TTC549 (cell line): Measurements from ENCODE around the gene TMEM163.
"Not testable (repeated sequence)": the region's sequence is repeated elsewhere in the genome, so short reads cannot be mapped to it uniquely, and the experiment has no call there.

Source experiments
- FAIRE-seq: peaks from 2 replicates; lab custom pipeline; 2012; peaks lifted over from hg19 to GRCh38; lab: Jason Lieb, UNC

TMEM163 gene

DNA sequence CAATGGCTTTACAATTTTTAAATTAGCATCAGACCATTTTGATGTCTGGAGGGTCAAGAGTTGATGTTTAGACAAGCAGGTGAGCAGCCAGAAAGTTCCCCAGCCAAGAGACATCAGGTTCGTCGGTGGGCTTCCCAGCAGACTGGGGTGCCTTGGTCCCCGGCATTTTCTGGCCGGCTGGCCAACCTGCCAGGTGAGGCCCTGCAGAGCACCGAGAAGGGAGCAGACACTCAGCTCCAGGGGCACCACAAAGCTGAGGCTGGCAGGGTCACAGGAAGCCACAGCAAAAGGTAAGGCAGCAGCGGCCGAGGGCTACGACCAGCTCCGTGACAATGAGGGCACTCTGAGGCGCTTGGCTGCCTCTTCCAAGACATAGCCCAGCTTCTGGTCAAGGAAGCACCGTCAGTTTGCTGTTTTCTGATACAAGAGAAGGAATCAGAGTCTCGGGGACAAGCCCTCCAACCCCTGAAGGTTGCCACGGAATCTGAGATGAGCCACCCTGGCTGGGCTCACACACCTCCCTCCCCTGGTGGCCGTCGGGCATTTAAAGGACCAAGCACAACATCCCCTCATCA is 235.9 kb downstream of the TMEM163 start:
- no peak for FAIRE-seq

- no peak for FAIRE-seq
Measured at GRCh38 chr2:134482131-134482723, 236.6 kb downstream of the TMEM163 start.

DNA sequence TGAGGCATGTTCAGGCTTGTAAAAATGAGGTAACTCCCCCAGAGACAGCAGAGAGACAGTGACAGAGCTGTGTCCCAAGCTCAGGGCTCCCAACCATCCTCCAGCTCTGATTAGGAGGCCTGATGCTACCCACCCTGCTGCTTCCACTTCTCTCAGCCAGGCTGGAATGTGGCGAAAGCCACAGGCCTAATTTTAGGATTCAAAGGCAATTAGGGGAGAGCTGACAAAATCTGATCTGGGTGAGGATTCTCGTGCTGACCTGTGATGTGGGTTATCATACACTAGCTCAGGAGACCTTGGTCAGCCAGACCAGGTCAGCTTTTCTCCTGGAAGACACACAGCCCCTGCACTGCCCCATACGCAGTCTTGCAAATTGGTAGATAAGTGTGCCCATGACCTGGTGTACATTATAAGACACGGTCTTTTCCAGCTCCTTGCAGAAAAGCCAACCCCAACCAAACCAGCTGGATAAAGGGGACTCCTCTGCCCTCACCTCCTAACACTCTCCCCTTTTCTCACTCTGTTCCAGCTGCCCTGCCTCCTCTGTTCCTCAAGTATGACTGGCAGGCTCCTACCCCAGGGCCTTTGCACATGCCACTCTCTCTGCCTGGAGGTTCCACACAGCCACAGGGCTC is 239.0 kb downstream of the TMEM163 start:
- FAIRE-seq: no peak

- not testable (repeated sequence) for FAIRE-seq
Measured at GRCh38 chr2:134476982-134477381, 241.8 kb downstream of the TMEM163 start.

DNA sequence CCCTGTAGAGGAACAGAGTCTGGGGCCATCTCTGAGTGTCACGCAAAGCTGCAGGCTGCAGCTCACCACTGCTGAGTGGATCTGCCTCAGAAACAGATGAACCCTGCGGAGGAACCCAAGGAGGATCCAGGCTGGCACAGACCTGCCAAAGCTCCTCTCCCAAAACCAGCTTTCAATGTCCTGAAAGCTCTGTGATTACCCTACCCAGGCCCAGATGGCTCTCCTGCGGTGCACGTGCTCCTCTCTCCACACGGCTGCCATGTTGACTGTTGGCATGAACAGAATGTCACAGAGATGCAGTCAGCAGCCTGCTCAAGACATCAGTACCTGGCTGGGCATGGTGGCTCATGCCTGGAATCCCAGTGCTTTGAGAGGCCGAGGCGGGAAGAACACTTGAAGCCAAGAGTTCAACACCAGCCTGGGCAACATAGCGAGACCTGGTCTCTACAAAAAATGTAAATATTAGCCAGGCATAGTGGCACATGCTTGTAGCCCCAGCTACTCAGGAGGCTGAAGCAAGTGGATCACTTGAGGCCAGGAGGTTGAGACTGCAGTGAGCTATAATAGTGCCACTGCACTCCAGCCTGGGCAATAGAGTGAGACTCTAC is 248.1 kb downstream of the TMEM163 start:
- FAIRE-seq: no peak

DNA sequence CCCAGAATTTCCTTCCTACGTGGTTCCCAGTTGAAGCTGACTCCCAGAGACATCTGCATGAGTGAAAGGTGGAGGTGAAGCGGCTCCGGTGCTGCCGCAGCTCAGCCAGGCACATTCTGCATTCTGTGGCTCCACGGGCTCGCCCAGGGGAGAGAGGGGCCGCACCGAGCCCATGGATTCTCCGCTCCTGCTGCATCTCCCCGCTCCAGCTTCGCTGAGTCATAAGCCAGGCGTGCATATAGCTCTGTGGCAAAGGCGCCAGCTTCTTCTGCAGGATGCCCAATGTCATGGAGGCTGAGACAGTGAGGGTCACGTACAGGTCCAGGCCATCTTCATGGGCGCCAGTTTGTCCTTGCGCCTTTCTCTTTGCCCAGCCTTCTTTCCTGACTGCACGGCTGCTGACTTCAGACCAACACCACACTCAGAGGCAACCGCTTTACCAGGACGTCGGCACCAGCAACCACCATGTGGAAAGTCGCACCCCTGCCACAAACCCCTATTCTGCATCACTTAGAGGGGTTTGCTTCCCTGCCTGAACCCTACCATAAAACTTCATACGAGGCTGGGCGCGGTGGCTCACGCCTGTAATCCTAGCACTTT is 249.2 kb downstream of the TMEM163 start:
- FAIRE-seq: no peak

DNA sequence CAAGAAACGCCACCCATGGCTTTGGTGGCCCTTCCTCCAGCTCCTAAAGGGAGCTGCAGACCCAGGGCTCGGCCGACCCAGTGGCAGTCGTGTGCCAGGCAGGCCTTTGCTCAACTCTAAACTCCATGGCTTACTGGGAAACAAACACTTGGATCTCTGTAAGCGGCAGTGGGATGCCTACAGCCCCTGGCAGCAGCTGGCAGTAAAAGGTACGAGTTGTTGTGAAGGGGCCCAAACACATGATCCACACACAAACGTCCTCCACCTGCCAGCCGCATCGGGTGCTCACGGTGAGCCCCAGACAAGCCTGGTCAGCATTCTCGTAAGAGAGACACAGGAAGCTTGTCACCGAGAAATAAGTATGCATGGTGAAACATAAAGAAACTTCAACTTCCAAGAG is 250.0 kb downstream of the TMEM163 start:
- no peak for FAIRE-seq

GRCh38 chr2:134468164-134468563 is 250.6 kb downstream of the TMEM163 start:
- FAIRE-seq: no peak

DNA sequence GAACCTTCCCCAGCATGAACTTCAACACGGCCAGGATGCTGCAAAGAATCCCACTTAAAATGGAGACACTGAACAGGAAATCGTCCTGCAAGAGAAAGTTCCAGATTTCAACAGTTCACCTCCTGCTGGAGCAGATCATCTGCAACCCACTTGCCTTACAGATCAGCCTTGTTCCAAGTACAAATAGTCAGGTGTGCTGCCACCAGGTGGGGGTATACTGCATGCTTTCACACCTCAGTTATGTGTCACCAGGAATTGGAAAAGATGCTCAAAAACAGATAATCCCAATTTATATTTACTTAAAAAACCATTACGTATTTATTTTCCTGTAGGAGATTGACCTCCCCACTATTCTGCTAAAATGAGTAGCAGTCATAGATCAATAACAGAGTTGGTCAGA is 252.7 kb downstream of the TMEM163 start:
- no peak for FAIRE-seq

- no peak for FAIRE-seq
Measured at GRCh38 chr2:134465228-134466105, 253.3 kb downstream of the TMEM163 start.

- FAIRE-seq: no peak
Measured at GRCh38 chr2:134463699-134464022, 255.1 kb downstream of the TMEM163 start.

DNA sequence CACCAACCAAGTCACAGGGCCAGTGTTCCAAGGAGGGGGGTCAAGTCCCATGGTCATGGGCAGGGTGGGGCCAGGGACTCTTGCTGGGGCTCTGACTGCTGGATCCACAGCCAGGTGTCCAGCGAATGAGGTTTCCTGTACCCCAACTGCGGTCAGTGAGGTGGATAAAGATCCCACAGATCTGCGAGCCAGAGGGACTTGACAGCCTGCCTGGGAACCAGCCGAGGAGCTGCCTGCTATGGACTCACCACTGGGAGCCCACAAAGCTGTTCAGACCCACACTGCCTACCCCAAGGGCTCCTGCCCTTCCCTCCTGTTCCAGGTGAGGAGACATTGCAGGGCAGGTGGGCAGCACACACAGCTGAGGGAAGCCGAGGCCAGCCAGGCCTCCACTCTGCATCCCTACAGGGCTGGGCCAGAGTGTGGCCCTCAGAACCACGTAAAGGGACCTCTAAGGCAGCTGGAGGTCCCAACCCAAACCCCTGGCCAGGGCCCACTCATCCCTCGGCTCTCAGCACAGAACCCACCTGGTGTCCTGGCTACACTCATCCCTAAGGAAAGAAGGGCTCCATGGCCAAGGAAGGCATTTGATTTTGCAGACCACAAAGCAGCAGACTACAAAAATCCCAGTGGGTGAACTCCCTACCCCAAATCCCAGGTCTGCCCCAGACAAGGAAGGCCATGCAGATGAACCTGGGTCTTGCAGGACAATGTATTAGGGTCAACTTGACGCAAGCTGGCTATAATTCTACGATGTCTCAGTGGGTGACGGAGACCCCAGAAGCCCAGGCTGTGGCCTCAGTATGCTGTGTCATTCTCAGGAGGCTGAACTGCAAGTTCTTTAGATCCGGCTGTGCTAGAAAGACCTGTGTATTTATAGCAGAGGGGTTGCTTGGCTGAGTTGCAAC is 255.8 kb downstream of the TMEM163 start:
- no peak for FAIRE-seq

DNA sequence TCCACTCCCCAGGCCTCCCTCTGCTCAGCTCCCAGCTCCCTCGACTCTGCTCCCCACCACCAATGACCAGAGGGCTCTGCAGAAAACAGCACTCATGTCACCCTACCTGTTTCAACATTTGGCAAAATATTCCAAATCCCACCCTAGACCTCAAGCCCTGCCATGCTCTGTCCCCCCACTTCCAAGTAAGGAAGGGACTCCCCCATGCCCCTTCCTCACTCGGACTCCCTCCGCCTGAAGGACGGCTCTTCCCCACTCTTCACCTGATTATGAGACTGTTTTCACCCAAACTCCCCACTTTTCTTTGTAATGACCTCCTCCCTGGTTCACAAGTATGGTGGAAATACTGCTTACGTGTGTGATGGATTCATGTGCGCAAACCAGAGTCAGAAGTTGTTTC is 256.5 kb downstream of the TMEM163 start:
- no peak for FAIRE-seq

GRCh38 chr2:134461511-134461910 is 257.3 kb downstream of the TMEM163 start:
- FAIRE-seq: no peak

GRCh38 chr2:134460583-134460998 is 258.2 kb downstream of the TMEM163 start:
- no peak for FAIRE-seq

DNA sequence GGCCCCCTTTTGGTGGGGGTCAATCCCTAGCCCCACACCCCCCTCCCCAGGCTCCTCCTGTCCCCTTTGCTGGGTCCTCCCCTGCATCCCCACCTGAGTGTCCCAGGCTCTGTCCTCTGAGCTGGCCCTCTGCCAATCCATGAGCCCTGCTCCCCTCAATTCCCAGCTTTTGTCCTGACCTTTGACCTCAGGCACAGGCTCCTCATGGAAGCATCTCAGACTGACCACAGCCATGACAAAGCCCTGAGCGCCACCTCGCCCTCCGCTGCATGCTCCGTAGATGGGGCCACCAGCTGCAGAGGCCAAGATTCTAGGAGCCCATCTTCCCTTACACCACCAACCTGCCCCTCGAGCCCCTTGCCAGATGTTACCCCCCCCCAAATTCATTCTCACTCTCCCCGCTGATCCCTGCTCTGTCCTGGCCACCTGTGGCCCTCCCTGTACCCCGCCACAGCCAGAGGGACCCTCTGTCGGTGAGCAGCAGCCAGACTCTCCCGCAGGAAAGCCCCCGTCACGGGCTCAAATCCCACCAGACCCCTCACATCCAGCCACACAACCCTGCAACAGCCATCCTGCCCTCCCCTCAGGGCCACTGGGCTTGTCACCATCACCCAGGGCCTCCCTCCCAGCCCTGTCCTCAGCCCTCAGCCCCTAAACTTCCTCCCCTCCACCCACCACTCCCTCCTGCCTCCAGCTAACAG is 258.9 kb downstream of the TMEM163 start:
- no peak for FAIRE-seq

GRCh38 chr2:134458950-134459349 is 259.9 kb downstream of the TMEM163 start:
- no peak for FAIRE-seq

- FAIRE-seq: no peak
Measured at GRCh38 chr2:134458473-134458853, 260.3 kb downstream of the TMEM163 start.

- FAIRE-seq: no peak
Measured at GRCh38 chr2:134457765-134458472, 260.9 kb downstream of the TMEM163 start.

GRCh38 chr2:134457353-134457752 is 261.4 kb downstream of the TMEM163 start:
- no peak for FAIRE-seq
